ENCODE measurements around the gene CLIP1. TPM values are rescaled to one million over a fixed set of nuclear protein-coding genes. Genes with fewer than 3 reads are reported as not detected.

CLIP1 gene
- total RNA-seq, 4 donors from 2014 or later: 118 to 164 (median 133) TPM

- 96% methylated on average over 8 of the region's 8 CpGs for WGBS, 2 donors
- no peak for TF ChIP-seq POLR2A (IDR thresholded peaks at IDR 0.05)
- TF ChIP-seq, protein P1, sequence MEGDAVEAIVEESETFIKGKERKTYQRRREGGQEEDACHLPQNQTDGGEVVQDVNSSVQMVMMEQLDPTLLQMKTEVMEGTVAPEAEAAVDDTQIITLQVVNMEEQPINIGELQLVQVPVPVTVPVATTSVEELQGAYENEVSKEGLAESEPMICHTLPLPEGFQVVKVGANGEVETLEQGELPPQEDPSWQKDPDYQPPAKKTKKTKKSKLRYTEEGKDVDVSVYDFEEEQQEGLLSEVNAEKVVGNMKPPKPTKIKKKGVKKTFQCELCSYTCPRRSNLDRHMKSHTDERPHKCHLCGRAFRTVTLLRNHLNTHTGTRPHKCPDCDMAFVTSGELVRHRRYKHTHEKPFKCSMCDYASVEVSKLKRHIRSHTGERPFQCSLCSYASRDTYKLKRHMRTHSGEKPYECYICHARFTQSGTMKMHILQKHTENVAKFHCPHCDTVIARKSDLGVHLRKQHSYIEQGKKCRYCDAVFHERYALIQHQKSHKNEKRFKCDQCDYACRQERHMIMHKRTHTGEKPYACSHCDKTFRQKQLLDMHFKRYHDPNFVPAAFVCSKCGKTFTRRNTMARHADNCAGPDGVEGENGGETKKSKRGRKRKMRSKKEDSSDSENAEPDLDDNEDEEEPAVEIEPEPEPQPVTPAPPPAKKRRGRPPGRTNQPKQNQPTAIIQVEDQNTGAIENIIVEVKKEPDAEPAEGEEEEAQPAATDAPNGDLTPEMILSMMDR (IDR thresholded peaks at IDR 0.05): no peak
- intact Hi-C loops (cut with DNase I; ENCODE audit: low total_unique reads): no loop called here
- DNase-seq (ENCODE audit: low spot score in 2 of 2): no peak
- no peak overlapping the region for H3K4me3 ChIP-seq (ENCODE audit: low read depth, poor library complexity, severe bottlenecking)
Measured at GRCh38 chr12:122250536-122250935, 171.9 kb downstream of the CLIP1 start.

DNA sequence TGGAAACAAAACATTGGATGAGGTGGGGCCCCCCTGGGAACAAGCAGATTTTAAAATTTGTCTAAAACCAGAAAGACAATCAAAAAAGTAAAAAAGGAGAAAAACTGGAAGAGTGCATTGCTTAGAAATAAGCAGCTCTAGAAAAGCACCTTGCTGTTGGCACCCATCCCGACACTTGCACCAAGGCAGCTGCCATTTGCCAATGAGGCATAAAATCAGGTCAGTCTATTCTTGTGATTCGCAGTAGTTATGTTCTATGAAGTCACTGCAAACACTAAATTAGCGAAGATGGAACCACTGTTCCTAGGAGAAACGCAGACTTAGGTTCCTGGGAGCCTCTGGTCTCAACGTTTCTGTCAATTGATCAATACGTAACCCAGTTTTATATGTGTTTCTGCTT, 172.4 kb downstream of the CLIP1 start:
- 94 to 96% methylated on average over 6 of the region's 6 CpGs for WGBS, 2 donors

DNA sequence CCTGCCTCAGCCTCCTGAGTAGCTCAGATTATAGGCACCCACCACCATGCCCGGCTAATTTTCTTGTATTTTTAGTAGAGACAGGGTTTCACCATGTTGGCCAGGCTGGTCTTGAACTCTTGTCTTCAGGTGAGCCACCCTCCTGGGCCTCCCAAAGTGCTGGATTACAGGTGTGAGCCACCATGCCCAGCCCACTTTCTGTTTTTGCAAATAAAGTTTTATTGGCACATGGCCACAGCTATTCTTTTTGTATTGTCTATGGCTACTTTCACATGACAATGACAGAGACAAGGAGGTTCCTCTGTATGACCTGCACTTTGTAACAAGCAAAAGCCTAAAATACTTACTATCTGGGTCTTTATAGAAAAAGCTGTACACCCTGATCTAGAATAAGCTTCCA, 176.9 kb downstream of the CLIP1 start:
- WGBS, 2 donors: 92 to 93% methylated on average over 1 of the region's 1 CpG
- intact Hi-C loops (cut with DNase I; ENCODE audit: low total_unique reads): no loop called here
- TF ChIP-seq, protein P1 (IDR thresholded peaks at IDR 0.05): no peak
- no peak for TF ChIP-seq POLR2A (IDR thresholded peaks at IDR 0.05)
- H3K4me3 ChIP-seq (ENCODE audit: low read depth, poor library complexity, severe bottlenecking): no peak overlapping the region
- DNase-seq (ENCODE audit: low spot score in 2 of 2): no peak

More for the DNA sequence above, 172.4 kb downstream of the CLIP1 start:
- no peak for DNase-seq (ENCODE audit: low spot score in 2 of 2)
- TF ChIP-seq POLR2A (IDR thresholded peaks at IDR 0.05): no peak
- intact Hi-C loops (cut with DNase I; ENCODE audit: low total_unique reads): no loop called here
- no peak overlapping the region for H3K4me3 ChIP-seq (ENCODE audit: low read depth, poor library complexity, severe bottlenecking)

DNA sequence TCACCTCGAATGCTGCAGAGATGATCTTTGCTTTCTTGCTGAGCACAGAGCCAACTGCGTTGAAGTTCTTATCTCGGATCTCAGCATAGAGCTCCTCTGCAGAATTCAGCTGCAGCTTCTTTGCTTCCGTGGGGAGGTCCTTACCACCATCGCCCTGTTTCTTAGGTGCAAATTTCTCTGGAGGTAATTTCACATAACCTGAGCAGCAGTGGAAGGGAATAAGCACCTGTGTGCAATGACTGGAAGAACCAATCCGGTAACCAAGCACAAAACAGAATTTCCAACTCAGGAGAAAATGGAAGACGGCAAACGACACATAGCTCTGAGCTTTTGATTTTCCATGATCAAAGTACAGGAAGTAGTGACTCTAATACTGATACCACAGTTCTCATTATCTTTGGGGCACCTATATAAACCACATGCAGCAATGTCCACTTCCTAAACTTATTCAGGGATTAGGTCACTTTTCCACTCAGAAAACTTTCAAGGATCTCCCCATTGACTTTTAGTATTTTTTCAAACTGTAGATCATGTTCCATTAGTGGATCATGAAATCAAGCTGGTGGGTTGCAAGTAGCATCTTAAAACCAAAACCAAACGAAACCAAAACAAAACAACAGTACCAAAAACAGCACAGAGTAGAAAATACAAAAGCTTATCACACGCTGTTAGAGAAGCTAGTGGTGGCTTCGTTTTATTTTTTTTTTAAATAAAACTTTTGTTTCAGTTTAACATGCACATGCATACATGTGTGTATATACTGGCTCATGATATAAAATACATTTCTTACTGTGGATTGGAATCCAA, 177.7 kb downstream of the CLIP1 start:
- no peak overlapping the region for H3K4me3 ChIP-seq (ENCODE audit: low read depth, poor library complexity, severe bottlenecking)
- WGBS, 2 donors: 83% methylated on average over 11 of the region's 11 CpGs
- TF ChIP-seq, protein P1 (IDR thresholded peaks at IDR 0.05): no peak
- TF ChIP-seq POLR2A (IDR thresholded peaks at IDR 0.05): no peak
- intact Hi-C loops (cut with DNase I; ENCODE audit: low total_unique reads): no loop called here
- DNase-seq (ENCODE audit: low spot score in 2 of 2): no peak

DNA sequence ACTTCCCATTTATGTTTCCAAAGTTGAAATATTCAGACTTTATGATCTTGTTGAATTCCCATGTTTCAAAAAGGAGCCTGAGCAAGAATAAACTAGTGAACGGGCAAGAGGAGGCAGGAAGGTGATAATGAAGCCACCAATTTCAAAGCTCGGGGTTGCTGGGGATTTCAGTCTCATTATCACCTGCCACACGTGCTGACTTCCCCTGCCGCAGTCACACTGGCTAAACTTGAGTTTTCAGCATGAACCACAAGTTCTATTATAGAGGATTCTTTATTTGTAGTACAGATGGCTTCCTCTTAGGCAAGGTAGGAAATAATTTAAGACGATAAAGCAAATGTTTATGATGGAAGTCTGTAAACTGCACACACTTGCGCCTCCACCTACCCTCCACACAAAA, 178.5 kb downstream of the CLIP1 start:
- intact Hi-C loops (cut with DNase I; ENCODE audit: low total_unique reads): no loop called here
- no peak for TF ChIP-seq POLR2A (IDR thresholded peaks at IDR 0.05)
- TF ChIP-seq, protein P1 (IDR thresholded peaks at IDR 0.05): no peak
- H3K4me3 ChIP-seq (ENCODE audit: low read depth, poor library complexity, severe bottlenecking): no peak overlapping the region
- 75 to 83% methylated on average over 6 of the region's 6 CpGs for WGBS, 2 donors
- DNase-seq (ENCODE audit: low spot score in 2 of 2): no peak

GRCh38 chr12:122238861-122239260, 183.6 kb downstream of the CLIP1 start:
- no peak for DNase-seq (ENCODE audit: low spot score in 2 of 2)
- TF ChIP-seq, protein P1 (IDR thresholded peaks at IDR 0.05): no peak
- TF ChIP-seq POLR2A (IDR thresholded peaks at IDR 0.05): no peak
- intact Hi-C loops (cut with DNase I; ENCODE audit: low total_unique reads): no loop called here
- no peak overlapping the region for H3K4me3 ChIP-seq (ENCODE audit: low read depth, poor library complexity, severe bottlenecking)
- 88 to 92% methylated on average over 5 of the region's 5 CpGs for WGBS, 2 donors
